ENCODE data around the gene AFF3.

GRCh38 chr2:99879481-99879880, 262.9 kb downstream of the AFF3 start:
- TF ChIP-seq CTCF (IDR thresholded peaks at IDR 0.05) (no peak), POLR2A (IDR thresholded peaks at IDR 0.05) (no peak)
